ENCODE data around the gene LGALS7. TPM values are rescaled to one million over a fixed set of nuclear protein-coding genes. Genes with fewer than 3 reads are reported as not detected.
"Not testable (repeated sequence)": the region's sequence is repeated elsewhere in the genome, so short reads cannot be mapped to it uniquely, and the experiment has no call there.

Gene LGALS7
- total and polyA plus RNA-seq, 10 of the 15 experiments (the other 5 are each of a cell fraction or from before 2014, with no cell fraction given) = 0.19 TPM; not detected in 9

DNA sequence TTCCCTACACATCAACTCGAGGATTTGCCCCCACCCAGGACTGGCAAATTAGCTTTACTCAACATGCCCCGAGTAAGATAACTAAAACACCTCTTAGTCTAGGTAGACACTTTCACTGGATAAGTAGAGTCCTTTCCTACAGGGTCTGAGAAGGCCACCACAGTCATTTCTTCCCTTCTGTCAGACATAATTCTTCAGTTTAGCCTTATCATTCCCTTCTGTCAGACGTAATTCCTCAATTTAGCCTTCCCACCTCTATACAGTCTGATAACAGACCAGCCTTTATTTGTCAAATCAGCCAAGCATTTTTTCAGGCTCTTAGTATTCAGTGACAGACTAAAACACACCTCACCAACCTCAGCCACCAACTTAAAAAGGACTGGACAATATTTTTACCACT is 19.5 kb downstream of the LGALS7 start:
- H3K9me3 ChIP-seq (replicated peaks; ENCODE audit: control insufficient read depth, insufficient read depth, low read length); H3K27ac ChIP-seq (ENCODE audit: control insufficient read depth, insufficient read depth); H3K36me3 ChIP-seq (ENCODE audit: control insufficient read depth in 2 of 2, insufficient read depth in 2 of 2, low read length in 1 of 2); H2AFZ ChIP-seq (ENCODE audit: control insufficient read depth, low read depth, low read length); H3K79me2 ChIP-seq (ENCODE audit: control insufficient read depth, insufficient read depth, low read length); BruUV-seq (replicated peaks); H3K9ac ChIP-seq (ENCODE audit: control insufficient read depth, insufficient read depth, low read length); H3K4me3 ChIP-seq; H4K20me1 ChIP-seq (ENCODE audit: control insufficient read depth, insufficient read depth); DNase-seq (ENCODE audit: low read depth, low spot score); FAIRE-seq; intact Hi-C loops (cut with micrococcal nuclease; ENCODE audit: unreplicated experiment); POLR2A ChIA-PET; in situ Hi-C loops (cut with MboI); RAD21 ChIA-PET (ENCODE audit: unreplicated experiment); ATAC-seq; H3K4me2 ChIP-seq (ENCODE audit: control insufficient read depth, insufficient read depth); SMC1A ChIA-PET (ENCODE audit: uncharacterized antibody, unreplicated experiment); CTCF ChIA-PET; H3K4me1 ChIP-seq (ENCODE audit: control insufficient read depth, insufficient read depth, low read length); H3K27me3 ChIP-seq (replicated peaks in 1 of 2; ENCODE audit: control insufficient read depth in 2 of 2, insufficient read depth in 2 of 2, low read length in 1 of 2): not testable (repeated sequence)
- WGBS (ENCODE audit: insufficient coverage, insufficient replicate concordance, low lambda C conversion rate, missing lambda C conversion rate) = 47% methylated on average over 3 of the region's 3 CpGs

GRCh38 chr19:38745316-38745715 is 28.0 kb downstream of the LGALS7 start:
- Histone ChIP-seq H3K9me3 (replicated peaks; ENCODE audit: control insufficient read depth, insufficient read depth, low read length) (no peaks in the 10 kb centered on the region), H3K27ac (ENCODE audit: control insufficient read depth, insufficient read depth) (no peak overlapping the region), H3K9ac (ENCODE audit: control insufficient read depth, insufficient read depth, low read length) (no peak overlapping the region), H3K4me1 (ENCODE audit: control insufficient read depth, insufficient read depth, low read length) (no peaks in the 10 kb centered on the region), H3K36me3 (ENCODE audit: control insufficient read depth in 2 of 2, insufficient read depth in 2 of 2, low read length in 1 of 2) (no peaks in the 10 kb centered on the region), H4K20me1 (ENCODE audit: control insufficient read depth, insufficient read depth) (no peaks in the 10 kb centered on the region), H2AFZ (ENCODE audit: control insufficient read depth, low read depth, low read length) (no peak overlapping the region), H3K27me3 (replicated peaks in 1 of 2; ENCODE audit: control insufficient read depth in 2 of 2, insufficient read depth in 2 of 2, low read length in 1 of 2) (no peaks in the 10 kb centered on the region), H3K4me3 (no peak overlapping the region), H3K79me2 (ENCODE audit: control insufficient read depth, insufficient read depth, low read length) (no peaks in the 10 kb centered on the region), H3K4me2 (ENCODE audit: control insufficient read depth, insufficient read depth) (no peak overlapping the region)
- SMC1A ChIA-PET (ENCODE audit: uncharacterized antibody, unreplicated experiment) = no interaction called here
- 65% methylated on average over 7 of the region's 7 CpGs for WGBS (ENCODE audit: insufficient coverage, insufficient replicate concordance, low lambda C conversion rate, missing lambda C conversion rate)
- CTCF ChIA-PET = no interaction called here
- BruUV-seq (replicated peaks) = no TSS peak
- intact Hi-C loops (cut with micrococcal nuclease; ENCODE audit: unreplicated experiment) = no loop called here
- DNase-seq (ENCODE audit: low read depth, low spot score) = no peak
- no peak for FAIRE-seq
- POLR2A ChIA-PET = no interaction called here
- RAD21 ChIA-PET (ENCODE audit: unreplicated experiment) = no interaction called here
- in situ Hi-C loops (cut with MboI) = no loop called here
- ATAC-seq = no peak
- TF ChIP-seq NR2C2 (IDR thresholded peaks at IDR 0.05; ENCODE audit: borderline replicate concordance, control insufficient read depth, insufficient read length, low read depth) = no peak
- TF ChIP-seq, protein P1, sequence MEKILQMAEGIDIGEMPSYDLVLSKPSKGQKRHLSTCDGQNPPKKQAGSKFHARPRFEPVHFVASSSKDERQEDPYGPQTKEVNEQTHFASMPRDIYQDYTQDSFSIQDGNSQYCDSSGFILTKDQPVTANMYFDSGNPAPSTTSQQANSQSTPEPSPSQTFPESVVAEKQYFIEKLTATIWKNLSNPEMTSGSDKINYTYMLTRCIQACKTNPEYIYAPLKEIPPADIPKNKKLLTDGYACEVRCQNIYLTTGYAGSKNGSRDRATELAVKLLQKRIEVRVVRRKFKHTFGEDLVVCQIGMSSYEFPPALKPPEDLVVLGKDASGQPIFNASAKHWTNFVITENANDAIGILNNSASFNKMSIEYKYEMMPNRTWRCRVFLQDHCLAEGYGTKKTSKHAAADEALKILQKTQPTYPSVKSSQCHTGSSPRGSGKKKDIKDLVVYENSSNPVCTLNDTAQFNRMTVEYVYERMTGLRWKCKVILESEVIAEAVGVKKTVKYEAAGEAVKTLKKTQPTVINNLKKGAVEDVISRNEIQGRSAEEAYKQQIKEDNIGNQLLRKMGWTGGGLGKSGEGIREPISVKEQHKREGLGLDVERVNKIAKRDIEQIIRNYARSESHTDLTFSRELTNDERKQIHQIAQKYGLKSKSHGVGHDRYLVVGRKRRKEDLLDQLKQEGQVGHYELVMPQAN (conservative IDR thresholded peaks at IDR 0.05) = no peak
- no peak for TF ChIP-seq IRF4 (IDR thresholded peaks at IDR 0.05; ENCODE audit: low read depth, low read length)
- TF ChIP-seq ETV6 (conservative IDR thresholded peaks at IDR 0.05 in 1 of 2, IDR thresholded peaks at IDR 0.05 in 1 of 2; ENCODE audit: borderline replicate concordance in 1 of 2, low read depth in 1 of 2) = no peak
- TF ChIP-seq ELK1 (IDR thresholded peaks at IDR 0.05; ENCODE audit: low read depth, low read length) = no peak
- no peak for TF ChIP-seq TAF1 (IDR thresholded peaks at IDR 0.05; ENCODE audit: borderline replicate concordance, low read depth, low read length)
- no peak for TF ChIP-seq EGR1 (IDR thresholded peaks at IDR 0.05; ENCODE audit: borderline replicate concordance in 1 of 2, low read depth in 2 of 2, low read length in 2 of 2)
- TF ChIP-seq, protein P2, sequence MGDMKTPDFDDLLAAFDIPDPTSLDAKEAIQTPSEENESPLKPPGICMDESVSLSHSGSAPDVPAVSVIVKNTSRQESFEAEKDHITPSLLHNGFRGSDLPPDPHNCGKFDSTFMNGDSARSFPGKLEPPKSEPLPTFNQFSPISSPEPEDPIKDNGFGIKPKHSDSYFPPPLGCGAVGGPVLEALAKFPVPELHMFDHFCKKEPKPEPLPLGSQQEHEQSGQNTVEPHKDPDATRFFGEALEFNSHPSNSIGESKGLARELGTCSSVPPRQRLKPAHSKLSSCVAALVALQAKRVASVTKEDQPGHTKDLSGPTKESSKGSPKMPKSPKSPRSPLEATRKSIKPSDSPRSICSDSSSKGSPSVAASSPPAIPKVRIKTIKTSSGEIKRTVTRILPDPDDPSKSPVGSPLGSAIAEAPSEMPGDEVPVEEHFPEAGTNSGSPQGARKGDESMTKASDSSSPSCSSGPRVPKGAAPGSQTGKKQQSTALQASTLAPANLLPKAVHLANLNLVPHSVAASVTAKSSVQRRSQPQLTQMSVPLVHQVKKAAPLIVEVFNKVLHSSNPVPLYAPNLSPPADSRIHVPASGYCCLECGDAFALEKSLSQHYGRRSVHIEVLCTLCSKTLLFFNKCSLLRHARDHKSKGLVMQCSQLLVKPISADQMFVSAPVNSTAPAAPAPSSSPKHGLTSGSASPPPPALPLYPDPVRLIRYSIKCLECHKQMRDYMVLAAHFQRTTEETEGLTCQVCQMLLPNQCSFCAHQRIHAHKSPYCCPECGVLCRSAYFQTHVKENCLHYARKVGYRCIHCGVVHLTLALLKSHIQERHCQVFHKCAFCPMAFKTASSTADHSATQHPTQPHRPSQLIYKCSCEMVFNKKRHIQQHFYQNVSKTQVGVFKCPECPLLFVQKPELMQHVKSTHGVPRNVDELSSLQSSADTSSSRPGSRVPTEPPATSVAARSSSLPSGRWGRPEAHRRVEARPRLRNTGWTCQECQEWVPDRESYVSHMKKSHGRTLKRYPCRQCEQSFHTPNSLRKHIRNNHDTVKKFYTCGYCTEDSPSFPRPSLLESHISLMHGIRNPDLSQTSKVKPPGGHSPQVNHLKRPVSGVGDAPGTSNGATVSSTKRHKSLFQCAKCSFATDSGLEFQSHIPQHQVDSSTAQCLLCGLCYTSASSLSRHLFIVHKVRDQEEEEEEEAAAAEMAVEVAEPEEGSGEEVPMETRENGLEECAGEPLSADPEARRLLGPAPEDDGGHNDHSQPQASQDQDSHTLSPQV (IDR thresholded peaks at IDR 0.05) = no peak
- TF ChIP-seq POU2F2 (IDR thresholded peaks at IDR 0.05; ENCODE audit: borderline replicate concordance, low read depth, low read length) = no peak
